GM18511 (cell line): ENCODE results near the gene EDEM1.

Experiments used
- ATAC-seq: cut with Tn5 transposase; IDR thresholded peaks from one replicate; pipeline ENCODE4 v1.9.1; 2021; ENCODE audit warnings: mild to moderate bottlenecking, moderate library complexity; ENCODE audit not compliant: unreplicated experiment

Gene EDEM1

GRCh38 chr3:5264093-5264600 lies 76.6 kb downstream of the EDEM1 start:
- ATAC-seq, result no peak

- no peak for ATAC-seq
Measured at GRCh38 chr3:5264896-5265770, 77.6 kb downstream of the EDEM1 start.

GRCh38 chr3:5267252-5267651 lies 79.7 kb downstream of the EDEM1 start:
- ATAC-seq, result no peak

- no peak for ATAC-seq
Measured at GRCh38 chr3:5267889-5268288, 80.4 kb downstream of the EDEM1 start.
